SK-N-SH (cell line): ENCODE measurements around the gene FBXO40.

ENCODE experiments used
- CHD2 ChIP-seq: fragments of 150-350 bp; IDR thresholded peaks from 2 replicates; pipeline ENCODE4 v1.6.1; 2018; ENCODE audit warnings: low read length; ENCODE audit not compliant: partially characterized antibody
- CTCF ChIP-seq: fragments of 200-600 bp; sonication (generic); IDR thresholded peaks from 2 replicates; pipeline ENCODE4 v1.6.1; 2017; ENCODE audit warnings: antibody characterized with exemption, mild to moderate bottlenecking, moderate library complexity
- EP300 ChIP-seq, 2 experiments: IDR thresholded peaks; 2 replicates each; pipeline versions ENCODE4 v1.4.0 to v1.6.1; 2012; ENCODE audit warnings: borderline replicate concordance in 1 of 2, low read depth in 1 of 2, low read length in 1 of 2
- FOXJ3 ChIP-seq: sonication (generic); formaldehyde crosslinking; IDR thresholded peaks from 2 replicates; pipeline ENCODE4 v1.5.1; 2020; ENCODE audit warnings: mild to moderate bottlenecking, missing genetic modification reagents
- MAX ChIP-seq: IDR thresholded peaks from 2 replicates; pipeline ENCODE4 v1.4.0; 2012; ENCODE audit warnings: low read depth
- MXI1 ChIP-seq: IDR thresholded peaks from 2 replicates; pipeline ENCODE4 v1.6.1; 2012; ENCODE audit warnings: mild to moderate bottlenecking, low read depth, low read length, improper control_type of control experiment
- NRF1 ChIP-seq: IDR thresholded peaks from 2 replicates; pipeline ENCODE4 v1.6.1; 2012; ENCODE audit warnings: low read depth, mild to moderate bottlenecking, low read length
- POLR2AphosphoS5 ChIP-seq: IDR thresholded peaks from 2 replicates; pipeline ENCODE4 v1.6.1; 2012; ENCODE audit warnings: low read depth, low read length
- REST ChIP-seq: IDR thresholded peaks from 2 replicates; pipeline ENCODE4 v1.6.1; 2012; ENCODE audit warnings: mild to moderate bottlenecking, low read depth, low read length, moderate library complexity
- SMC3 ChIP-seq: IDR thresholded peaks from 2 replicates; pipeline ENCODE4 v1.6.1; 2012; ENCODE audit warnings: low read depth, low read length, improper control_type of control experiment
- USF1 ChIP-seq: IDR thresholded peaks from 2 replicates; pipeline ENCODE4 v1.4.0; 2012; ENCODE audit warnings: low read depth, borderline replicate concordance
- ZBTB33 ChIP-seq: IDR thresholded peaks from 2 replicates; pipeline ENCODE4 v1.4.0; 2012; ENCODE audit warnings: low read depth, borderline replicate concordance

- TF ChIP-seq CTCF (no peak), FOXJ3 (CRISPR knock-in tag) (no peak), SMC3 (no peak), REST (no peak), NRF1 (no peak), CHD2 (no peak), POLR2AphosphoS5 (no peak), ZBTB33 (no peak), EP300 (IDR thresholded peaks at IDR 0.05; ENCODE audit: borderline replicate concordance in 1 of 2, low read depth in 1 of 2, low read length in 1 of 2) (no peak), USF1 (no peak), MAX (no peak), MXI1 (no peak)
These were observed 44.7 kb downstream of the FBXO40 start for GRCh38 chr3:121637922-121638321.
